ENCODE data around the gene TEAD1.

DNA sequence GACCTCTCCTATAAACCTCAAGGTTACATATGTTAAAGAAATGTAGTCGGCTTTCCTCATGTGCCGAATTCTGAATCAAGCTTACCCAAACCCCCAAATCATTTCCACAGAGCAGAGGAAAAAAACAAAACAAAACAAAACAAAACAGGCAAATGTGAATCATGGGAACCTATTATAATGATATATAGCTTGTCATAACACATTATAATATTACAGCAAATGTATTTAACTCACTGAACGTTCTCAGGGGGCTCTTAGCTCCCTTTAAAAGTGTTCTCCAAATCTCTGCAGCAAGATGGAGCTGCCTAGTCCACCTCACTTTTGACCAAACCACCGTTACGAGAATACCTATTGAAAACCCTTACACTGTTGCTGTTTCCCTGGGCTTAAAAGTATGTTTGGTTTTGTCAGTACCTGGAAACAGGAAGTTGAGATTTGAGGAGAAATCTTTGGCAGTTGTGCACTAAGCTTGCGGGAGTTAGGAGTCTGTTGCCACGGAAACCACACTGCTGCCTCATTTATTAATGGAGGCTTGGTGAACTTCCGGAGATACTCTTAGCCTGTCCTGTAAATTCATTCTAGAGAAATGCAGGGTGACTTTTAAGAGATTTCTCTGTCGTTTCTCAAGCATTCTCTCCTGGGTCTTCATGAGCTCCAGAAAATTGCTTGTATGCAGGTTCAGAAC, 167.9 kb downstream of the TEAD1 start:
- TF ChIP-seq, protein P1, sequence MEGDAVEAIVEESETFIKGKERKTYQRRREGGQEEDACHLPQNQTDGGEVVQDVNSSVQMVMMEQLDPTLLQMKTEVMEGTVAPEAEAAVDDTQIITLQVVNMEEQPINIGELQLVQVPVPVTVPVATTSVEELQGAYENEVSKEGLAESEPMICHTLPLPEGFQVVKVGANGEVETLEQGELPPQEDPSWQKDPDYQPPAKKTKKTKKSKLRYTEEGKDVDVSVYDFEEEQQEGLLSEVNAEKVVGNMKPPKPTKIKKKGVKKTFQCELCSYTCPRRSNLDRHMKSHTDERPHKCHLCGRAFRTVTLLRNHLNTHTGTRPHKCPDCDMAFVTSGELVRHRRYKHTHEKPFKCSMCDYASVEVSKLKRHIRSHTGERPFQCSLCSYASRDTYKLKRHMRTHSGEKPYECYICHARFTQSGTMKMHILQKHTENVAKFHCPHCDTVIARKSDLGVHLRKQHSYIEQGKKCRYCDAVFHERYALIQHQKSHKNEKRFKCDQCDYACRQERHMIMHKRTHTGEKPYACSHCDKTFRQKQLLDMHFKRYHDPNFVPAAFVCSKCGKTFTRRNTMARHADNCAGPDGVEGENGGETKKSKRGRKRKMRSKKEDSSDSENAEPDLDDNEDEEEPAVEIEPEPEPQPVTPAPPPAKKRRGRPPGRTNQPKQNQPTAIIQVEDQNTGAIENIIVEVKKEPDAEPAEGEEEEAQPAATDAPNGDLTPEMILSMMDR (IDR thresholded peaks at IDR 0.05), result no peak
- TF ChIP-seq POLR2A (IDR thresholded peaks at IDR 0.05), result no peak
- TF ChIP-seq POLR2AphosphoS5 (IDR thresholded peaks at IDR 0.05), result no peak
